Tibial nerve (tissue), 3 donors: ENCODE measurements around the gene ATP7A.

Experiments
- POLR2A ChIP-seq, 2 donors: fragments of 450-650 bp; IDR thresholded peaks; one replicate each; pipeline ENCODE4 v1.6.1; 2017; ENCODE audit warnings: antibody characterized with exemption in 2 of 2, mild to moderate bottlenecking in 2 of 2, moderate library complexity in 2 of 2
- TF ChIP-seq, protein P1 (sequence below), 5 experiments: fragments of 200-600 bp in 3 of 5; fragments of 450-650 bp in 2 of 5; sonication (generic) in 3 of 5; IDR thresholded peaks; one replicate each; pipeline ENCODE4 v1.5.1; 2016 to 2019; ENCODE audit warnings: antibody characterized with exemption in 5 of 5, mild to moderate bottlenecking in 3 of 5, moderate library complexity in 2 of 5

DNA sequence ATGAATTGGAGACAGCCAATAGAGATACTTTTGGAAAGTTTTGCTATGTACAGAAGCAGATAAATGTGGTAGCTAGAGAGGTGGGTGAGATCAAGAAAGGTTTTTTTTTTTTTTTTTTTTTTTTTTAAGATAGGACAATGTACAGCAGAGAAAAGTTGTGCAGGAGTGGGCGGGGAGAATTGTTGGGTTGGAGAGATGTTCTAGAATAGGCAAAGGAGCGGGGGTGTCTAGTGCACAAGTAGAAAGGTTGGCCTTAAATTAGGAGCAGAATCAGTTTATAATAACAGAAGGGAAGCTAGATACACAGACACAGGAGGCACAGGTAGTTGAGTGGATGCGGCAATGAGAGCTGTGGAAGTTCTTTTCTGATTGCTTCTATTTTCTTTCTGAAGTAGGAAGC, 127.4 kb downstream of the ATP7A start:
- TF ChIP-seq, protein P1, sequence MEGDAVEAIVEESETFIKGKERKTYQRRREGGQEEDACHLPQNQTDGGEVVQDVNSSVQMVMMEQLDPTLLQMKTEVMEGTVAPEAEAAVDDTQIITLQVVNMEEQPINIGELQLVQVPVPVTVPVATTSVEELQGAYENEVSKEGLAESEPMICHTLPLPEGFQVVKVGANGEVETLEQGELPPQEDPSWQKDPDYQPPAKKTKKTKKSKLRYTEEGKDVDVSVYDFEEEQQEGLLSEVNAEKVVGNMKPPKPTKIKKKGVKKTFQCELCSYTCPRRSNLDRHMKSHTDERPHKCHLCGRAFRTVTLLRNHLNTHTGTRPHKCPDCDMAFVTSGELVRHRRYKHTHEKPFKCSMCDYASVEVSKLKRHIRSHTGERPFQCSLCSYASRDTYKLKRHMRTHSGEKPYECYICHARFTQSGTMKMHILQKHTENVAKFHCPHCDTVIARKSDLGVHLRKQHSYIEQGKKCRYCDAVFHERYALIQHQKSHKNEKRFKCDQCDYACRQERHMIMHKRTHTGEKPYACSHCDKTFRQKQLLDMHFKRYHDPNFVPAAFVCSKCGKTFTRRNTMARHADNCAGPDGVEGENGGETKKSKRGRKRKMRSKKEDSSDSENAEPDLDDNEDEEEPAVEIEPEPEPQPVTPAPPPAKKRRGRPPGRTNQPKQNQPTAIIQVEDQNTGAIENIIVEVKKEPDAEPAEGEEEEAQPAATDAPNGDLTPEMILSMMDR (IDR thresholded peaks at IDR 0.05) = no peak
- TF ChIP-seq POLR2A (IDR thresholded peaks at IDR 0.05) = no peak
